T-cell (primary cell): Measurements from ENCODE around the gene MED17. TPM values are rescaled to one million over a fixed set of nuclear protein-coding genes. Genes with fewer than 3 reads are reported as not detected.

Experiments
- ATAC-seq, 4 experiments: fragments of 200-7000 bp in 3 of 4; fragments of 150-1000 bp in 1 of 4; cut with Tn5 transposase; replicated peaks in 1 of 4; 1 replicate in 3 of 4; 2 replicates in 1 of 4; pipeline ENCODE4 v1.10.0; 2021; ENCODE audit warnings: moderate library complexity in 3 of 4, mild to moderate bottlenecking in 2 of 4, moderate number of reproducible peaks in 1 of 4
- CTCF ChIA-PET, 2 donors: fragments of 300-600 bp; sonication (Branson Sonifier 250); formaldehyde crosslinking; loops; one replicate each; lab custom pipeline; 2022; ENCODE audit warnings: antibody characterized with exemption in 2 of 2; lab: Charles Lee
- POLR2A ChIA-PET, 2 donors: fragments of 300-600 bp; sonication (Branson Sonifier 250); formaldehyde crosslinking; loops; one replicate each; lab custom pipeline; 2022; ENCODE audit warnings: antibody characterized with exemption in 2 of 2; lab: Charles Lee
- DNase-seq, 35 experiments: peaks; one replicate each; pipeline versions ENCODE4 v3.0.0 to v3.0.0-alpha.2; 2013 to 2023
- H3K27ac ChIP-seq: one replicate; pipeline ENCODE4 v1.5.1; 2013; ENCODE audit warnings: low read length
- H3K27me3 ChIP-seq, 2 experiments: replicated peaks in 1 of 2; 1 replicate in 1 of 2; 2 replicates in 1 of 2; pipeline versions ENCODE4 v1.6.1 to v1.7.0; 2013; ENCODE audit warnings: low read length in 1 of 2, mixed read lengths in 1 of 2; ENCODE audit not compliant: control insufficient read depth in 2 of 2, insufficient read depth in 2 of 2; ENCODE audit errors: extremely low read depth in 1 of 2
- H3K36me3 ChIP-seq, 2 donors: 1 replicate in 1 of 2; 2 replicates in 1 of 2; pipeline versions ENCODE4 v1.6.1 to v1.7.0; 2013; ENCODE audit warnings: low read length in 1 of 2; ENCODE audit not compliant: control insufficient read depth in 2 of 2, insufficient read depth in 1 of 2; ENCODE audit errors: extremely low read depth in 1 of 2
- H3K4me1 ChIP-seq, 2 experiments: 1 replicate in 1 of 2; 2 replicates in 1 of 2; pipeline versions ENCODE4 v1.6.1 to v1.7.0; 2013; ENCODE audit warnings: low read length in 2 of 2, mixed read lengths in 1 of 2; ENCODE audit not compliant: insufficient read depth in 2 of 2, control insufficient read depth in 1 of 2; ENCODE audit errors: extremely low read depth in 1 of 2
- H3K4me3 ChIP-seq, 2 donors: 1 replicate in 1 of 2; 2 replicates in 1 of 2; pipeline versions ENCODE4 v1.5.1 to v1.7.0; 2013; ENCODE audit warnings: mild to moderate bottlenecking in 2 of 2, low read length in 1 of 2, moderate library complexity in 1 of 2; ENCODE audit not compliant: control insufficient read depth in 1 of 2; ENCODE audit errors: extremely low read depth in 1 of 2
- H3K9me3 ChIP-seq: 2 replicates; pipeline ENCODE4 v1.7.0; 2013
- H3K27ac Mint-ChIP-seq, 2 donors: one replicate each; pipeline ENCODE4 v1.8.0; 2020 to 2021; ENCODE audit warnings: mild to moderate bottlenecking in 2 of 2, mixed read lengths in 2 of 2
- H3K27me3 Mint-ChIP-seq, 2 donors: one replicate each; pipeline ENCODE4 v1.8.0; 2021 to 2022; ENCODE audit warnings: mixed read lengths in 2 of 2
- H3K36me3 Mint-ChIP-seq: one replicate; pipeline ENCODE4 v1.8.0; 2021; ENCODE audit warnings: mixed read lengths
- H3K4me1 Mint-ChIP-seq, 3 donors: one replicate each; pipeline ENCODE4 v1.8.0; 2020 to 2022; ENCODE audit warnings: mixed read lengths in 3 of 3, mild to moderate bottlenecking in 1 of 3
- H3K4me3 Mint-ChIP-seq, 3 donors: one replicate each; pipeline ENCODE4 v1.8.0; 2020 to 2022; ENCODE audit warnings: mild to moderate bottlenecking in 3 of 3, mixed read lengths in 3 of 3, moderate library complexity in 3 of 3
- H3K9me3 Mint-ChIP-seq, 3 donors: one replicate each; pipeline ENCODE4 v1.8.0; 2020 to 2022; ENCODE audit warnings: mixed read lengths in 3 of 3
- WGBS: methylation state at CpG from one replicate; pipeline ENCODE4 v1.1.5; 2013; ENCODE audit warnings: missing lambda C conversion rate; ENCODE audit not compliant: insufficient coverage; 5-methylcytosine and 5-hydroxymethylcytosine counted together
- total RNA-seq, 35 experiments: library from RNA in 6 of 35; stranded (reverse) in 6 of 35; fragments of 120-200 nt in 1 of 35; gene quantifications; one replicate each; pipeline versions ENCODE4 v1.2.1 to v1.2.4 and lab custom pipeline; 2013 to 2026

The MED17 gene
- total RNA-seq, 5 donors from 2014 or later (not counting 1 experiment from before 2014, with no cell fraction given), result 64.1 to 71.7 (median 67.1) TPM

DNA sequence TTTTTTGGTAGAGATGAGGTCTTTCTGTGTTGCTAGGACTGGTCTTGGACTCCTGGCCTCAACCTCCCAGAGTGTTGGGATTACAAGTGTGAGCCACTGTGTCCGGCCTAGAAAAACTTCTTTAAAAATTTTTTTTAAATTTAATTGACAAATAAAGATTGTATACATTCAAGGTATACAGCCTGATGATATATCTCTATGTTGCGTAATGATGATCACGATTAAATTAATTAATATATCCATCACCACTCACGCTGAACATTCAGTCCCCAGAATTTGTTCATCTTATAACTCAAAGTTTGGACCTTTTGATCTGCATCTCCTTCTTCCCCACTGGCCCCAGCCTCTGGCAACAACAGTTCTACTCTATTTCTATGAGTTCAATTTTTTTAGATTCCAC is 39.1 kb downstream of the MED17 start:
- POLR2A ChIA-PET, result no interaction called here
- H3K4me3 Mint-ChIP-seq, result no peak overlapping the region
- Histone ChIP-seq H3K9me3 (no peaks in the 10 kb centered on the region), H3K36me3 (no peaks in the 10 kb centered on the region), H3K27me3 (no peaks in the 10 kb centered on the region), H3K4me1 (no peaks in the 10 kb centered on the region), H3K27ac (no peak overlapping the region), H3K4me3 (no peak overlapping the region)
- 83% methylated on average over 1 of the region's 4 CpGs for WGBS
- H3K36me3 Mint-ChIP-seq, result peaks cover 3% of the 10 kb centered on the region
- DNase-seq (no peak), ATAC-seq (no peak)
- no peak overlapping the region for H3K27ac Mint-ChIP-seq
- CTCF ChIA-PET, result no interaction called here
- peaks cover 0 to 3% of the 10 kb centered on the region in 2 donors for H3K27me3 Mint-ChIP-seq
- H3K4me1 Mint-ChIP-seq, result no peaks in the 10 kb centered on the region
- H3K9me3 Mint-ChIP-seq, result no peaks in the 10 kb centered on the region

DNA sequence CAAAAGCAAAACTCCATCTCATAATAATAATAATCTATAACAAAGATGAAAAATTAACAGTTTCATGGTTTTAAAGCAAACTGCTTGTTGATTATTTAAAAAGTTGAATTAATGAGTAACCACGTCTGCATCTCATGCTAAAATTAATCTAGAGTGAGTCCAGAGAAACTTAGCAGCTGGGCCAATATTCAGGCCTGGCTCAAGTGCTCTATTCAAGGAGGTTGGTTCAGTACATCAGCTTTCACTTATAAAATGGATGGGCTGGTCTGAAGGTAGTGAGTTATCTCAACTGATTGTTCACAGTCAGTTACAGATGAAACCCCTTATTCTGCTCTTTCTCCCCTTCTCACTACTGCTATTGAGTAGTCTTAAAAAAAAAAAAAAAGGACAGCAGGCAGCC is 43.3 kb downstream of the MED17 start:
- H3K27me3 ChIP-seq, result peaks cover 0 to 10% of the 10 kb centered on the region in 2 experiments
- no peak overlapping the region for H3K27ac ChIP-seq
- Mint-ChIP-seq H3K4me1 (no peaks in the 10 kb centered on the region), H3K9me3 (no peaks in the 10 kb centered on the region), H3K4me3 (no peak overlapping the region), H3K36me3 (no peaks in the 10 kb centered on the region), H3K27ac (no peak overlapping the region), H3K27me3 (peaks cover 5 to 9% of the 10 kb centered on the region in 2 donors)
- ATAC-seq, result no peak
- WGBS, result no CpG with 5 or more reads among the region's 1 CpG
- H3K9me3 ChIP-seq, result no peaks in the 10 kb centered on the region
- no peaks in the 10 kb centered on the region for H3K36me3 ChIP-seq
- POLR2A ChIA-PET, result no interaction called here
- H3K4me1 ChIP-seq, result no peaks in the 10 kb centered on the region
- no peak for DNase-seq
- CTCF ChIA-PET, result interaction anchor here in 1 of 2 donors (0.6 kb wide), 1 partner anchor 695 kb away, joined by 3 read pairs; no protein-coding TSS in a partner anchor
- no peak overlapping the region for H3K4me3 ChIP-seq

DNA sequence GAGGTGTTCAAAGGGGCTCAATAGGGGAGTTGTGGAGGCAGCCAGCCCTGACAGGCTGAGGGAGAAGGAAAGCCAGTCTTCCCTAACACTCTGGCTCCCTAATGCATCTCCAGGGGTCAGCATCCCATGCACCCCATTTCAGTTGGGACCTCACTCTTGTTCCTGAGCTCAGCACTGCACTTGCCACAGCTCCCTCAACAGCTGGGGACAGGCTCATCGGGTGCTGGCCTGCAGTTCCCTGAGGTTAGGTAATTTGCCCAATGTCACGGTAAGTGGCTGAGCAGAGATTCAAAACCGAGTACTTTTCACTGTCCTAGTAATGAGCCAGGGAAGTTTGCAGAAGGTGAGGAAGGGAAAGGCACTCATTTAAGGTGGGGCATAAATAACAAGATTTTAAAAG is 45.5 kb downstream of the MED17 start:
- ChIA-PET POLR2A (no interaction called here), CTCF (no interaction called here)
- H3K36me3 ChIP-seq, result no peaks in the 10 kb centered on the region
- H3K4me1 Mint-ChIP-seq, result no peaks in the 10 kb centered on the region
- no peak overlapping the region for H3K27ac ChIP-seq
- DNase-seq (no peak), ATAC-seq (no peak)
- H3K9me3 ChIP-seq, result no peaks in the 10 kb centered on the region
- no peak overlapping the region for H3K27ac Mint-ChIP-seq
- WGBS, result 81% methylated on average over 3 of the region's 3 CpGs
- no peaks in the 10 kb centered on the region for H3K4me1 ChIP-seq
- H3K4me3 Mint-ChIP-seq, result no peak overlapping the region
- peaks cover 0 to 10% of the 10 kb centered on the region in 2 experiments for H3K27me3 ChIP-seq
- H3K4me3 ChIP-seq, result no peak overlapping the region
- peaks cover 6 to 13% of the 10 kb centered on the region in 2 donors for H3K27me3 Mint-ChIP-seq
- no peaks in the 10 kb centered on the region for H3K9me3 Mint-ChIP-seq
- H3K36me3 Mint-ChIP-seq, result no peaks in the 10 kb centered on the region

DNA sequence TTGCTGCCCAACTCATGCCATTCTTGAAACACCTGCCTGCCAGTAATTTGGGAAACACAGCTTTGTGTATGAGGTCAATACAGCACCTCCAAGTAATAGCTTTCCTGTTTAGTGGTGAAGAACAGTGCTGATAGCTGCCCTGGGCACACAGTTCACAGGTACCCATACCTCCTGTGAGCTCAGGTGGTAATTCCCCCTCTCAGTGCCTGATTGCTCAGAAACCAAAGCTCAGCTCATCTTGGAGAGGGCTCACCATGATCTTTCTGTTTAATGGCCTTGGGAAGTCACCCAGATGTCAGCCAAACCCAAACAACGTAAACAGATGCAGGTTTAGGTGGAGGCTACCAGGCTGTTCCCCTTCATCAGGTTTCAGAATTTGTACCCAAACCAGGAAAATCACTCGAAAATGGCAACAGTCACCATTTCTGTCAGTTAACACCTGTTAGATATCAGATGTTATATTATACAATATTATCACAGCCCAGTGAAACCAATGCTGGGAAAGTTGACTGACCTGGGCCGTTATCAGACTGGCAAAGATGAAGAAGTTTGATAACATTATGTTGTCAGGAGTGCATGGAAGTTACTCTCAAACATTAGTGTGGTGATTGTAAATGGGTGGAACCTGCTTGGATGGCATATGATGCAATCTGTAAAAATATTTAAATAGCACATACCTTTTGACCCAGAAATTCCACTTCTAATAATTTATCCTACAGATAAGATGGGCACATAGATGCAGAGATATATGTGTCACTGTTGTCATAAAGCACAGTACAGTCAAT is 47.5 kb downstream of the MED17 start:
- H3K4me3 ChIP-seq, result no peak overlapping the region
- no peaks in the 10 kb centered on the region for H3K36me3 ChIP-seq
- DNase-seq (no peak), ATAC-seq (no peak)
- H3K9me3 ChIP-seq, result no peaks in the 10 kb centered on the region
- POLR2A ChIA-PET, result no interaction called here
- peaks cover 6 to 13% of the 10 kb centered on the region in 2 donors for H3K27me3 Mint-ChIP-seq
- CTCF ChIA-PET, result no interaction called here
- H3K27ac ChIP-seq, result no peak overlapping the region
- WGBS, result no CpG with 5 or more reads among the region's 3 CpGs
- H3K27ac Mint-ChIP-seq, result no peak overlapping the region
- H3K4me1 Mint-ChIP-seq, result no peaks in the 10 kb centered on the region
- H3K4me3 Mint-ChIP-seq, result no peak overlapping the region
- peaks cover 0 to 10% of the 10 kb centered on the region in 2 experiments for H3K27me3 ChIP-seq
- no peaks in the 10 kb centered on the region for H3K36me3 Mint-ChIP-seq
- no peaks in the 10 kb centered on the region for H3K4me1 ChIP-seq
- H3K9me3 Mint-ChIP-seq, result no peaks in the 10 kb centered on the region

DNA sequence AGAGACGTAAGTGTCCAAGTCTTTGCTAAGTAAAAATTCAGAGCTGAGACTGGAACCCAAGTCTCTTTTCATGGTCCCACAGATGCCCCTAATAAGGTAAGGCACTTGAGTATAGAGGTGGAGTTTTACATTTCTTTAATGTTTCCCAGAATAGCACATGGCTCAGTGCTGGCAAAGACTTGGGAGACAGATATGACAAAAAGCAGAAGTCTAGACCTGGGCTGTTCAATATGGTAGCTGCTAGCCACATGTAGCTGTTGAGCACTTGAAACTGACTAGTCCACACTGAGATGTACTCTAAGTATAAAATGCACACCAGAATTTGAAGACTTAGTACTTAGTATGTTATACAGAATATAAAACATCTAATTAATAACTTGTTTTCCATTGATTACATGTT is 48.7 kb downstream of the MED17 start:
- H3K4me3 Mint-ChIP-seq, result no peak overlapping the region
- no peaks in the 10 kb centered on the region for H3K9me3 ChIP-seq
- CTCF ChIA-PET, result no interaction called here

DNA sequence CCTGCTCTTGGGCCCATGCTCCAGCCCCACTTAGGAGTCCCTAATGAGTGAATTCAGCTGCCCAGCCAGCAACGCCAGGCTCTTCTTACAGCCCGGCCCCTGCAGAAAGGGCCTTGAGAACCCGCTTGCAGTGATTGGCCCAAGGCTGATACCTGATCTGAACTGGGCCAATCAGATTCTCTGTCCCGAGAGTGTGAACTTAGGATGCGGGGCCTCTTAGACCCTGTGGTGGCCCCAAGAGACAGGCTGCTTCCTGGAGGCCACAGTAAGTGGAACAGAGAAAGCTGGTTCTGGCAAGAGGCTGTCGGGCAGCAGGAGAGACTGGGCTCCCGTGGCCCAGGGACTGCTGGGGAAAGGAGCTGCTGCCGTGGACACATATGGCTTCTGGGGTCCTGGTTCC is 54.9 kb downstream of the MED17 start:
- POLR2A ChIA-PET, result no interaction called here
- no peak overlapping the region for H3K4me3 ChIP-seq
- no peaks in the 10 kb centered on the region for H3K9me3 Mint-ChIP-seq
- CTCF ChIA-PET, result no interaction called here
- H3K4me1 Mint-ChIP-seq, result no peaks in the 10 kb centered on the region
- no peaks in the 10 kb centered on the region for H3K27me3 ChIP-seq
- H3K36me3 Mint-ChIP-seq, result no peaks in the 10 kb centered on the region
- H3K27ac ChIP-seq, result no peak overlapping the region
- H3K36me3 ChIP-seq, result no peaks in the 10 kb centered on the region
- H3K9me3 ChIP-seq, result no peaks in the 10 kb centered on the region
- no peak for DNase-seq
- peaks cover 0 to 7% of the 10 kb centered on the region in 2 donors for H3K27me3 Mint-ChIP-seq
- H3K4me1 ChIP-seq, result no peaks in the 10 kb centered on the region
- no peak for ATAC-seq
- WGBS, result 84% methylated on average over 6 of the region's 8 CpGs
- H3K4me3 Mint-ChIP-seq, result no peak overlapping the region
- no peak overlapping the region for H3K27ac Mint-ChIP-seq

More for the DNA sequence above, 48.7 kb downstream of the MED17 start:
- POLR2A ChIA-PET, result interaction anchor here in 1 of 2 donors (0.6 kb wide), 1 partner anchor 355 kb away, joined by 5 read pairs; no protein-coding TSS in a partner anchor
- Mint-ChIP-seq H3K27me3 (peaks cover 6 to 13% of the 10 kb centered on the region in 2 donors), H3K4me1 (no peaks in the 10 kb centered on the region), H3K27ac (no peak overlapping the region), H3K36me3 (no peaks in the 10 kb centered on the region), H3K9me3 (no peaks in the 10 kb centered on the region)
- no CpG with 5 or more reads among the region's 1 CpG for WGBS
- Histone ChIP-seq H3K27ac (no peak overlapping the region), H3K36me3 (no peaks in the 10 kb centered on the region), H3K4me1 (no peaks in the 10 kb centered on the region), H3K27me3 (peaks cover 0 to 10% of the 10 kb centered on the region in 2 experiments), H3K4me3 (no peak overlapping the region)
- no peak for DNase-seq
- no peak for ATAC-seq
